ENCODE data around the gene ILKAP.

GRCh38 chr2:238228700-238229099 lies 25.2 kb upstream of the ILKAP start:
- TF ChIP-seq CTCF (IDR thresholded peaks at IDR 0.05 in 2 of 3, conservative IDR thresholded peaks at IDR 0.05 in 1 of 3; ENCODE audit: borderline replicate concordance in 1 of 3, insufficient read depth in 1 of 3, low read depth in 2 of 3, low read length in 2 of 3) (no peak), REST (IDR thresholded peaks at IDR 0.05; ENCODE audit: low read depth) (no peak), EZH2 (IDR thresholded peaks at IDR 0.05) (no peak), CEBPB (IDR thresholded peaks at IDR 0.05; ENCODE audit: low read depth) (no peak), FOSL1 (IDR thresholded peaks at IDR 0.05; ENCODE audit: low read depth) (no peak), POLR2A (IDR thresholded peaks at IDR 0.05; ENCODE audit: borderline replicate concordance, extremely low read depth, insufficient read depth, insufficient read length) (no peak), RAD21 (IDR thresholded peaks at IDR 0.05; ENCODE audit: low read depth) (no peak), POLR2AphosphoS5 (IDR thresholded peaks at IDR 0.05; ENCODE audit: low read depth, low read length) (no peak), TCF7L2 (IDR thresholded peaks at IDR 0.05; ENCODE audit: borderline replicate concordance, extremely low read depth, insufficient read depth, insufficient read length) (no peak), JUND (IDR thresholded peaks at IDR 0.05) (no peak), SP1 (IDR thresholded peaks at IDR 0.05; ENCODE audit: low read depth) (no peak), CBX3 (IDR thresholded peaks at IDR 0.05; ENCODE audit: low read depth) (no peak), SRF (IDR thresholded peaks at IDR 0.05; ENCODE audit: low read depth) (no peak)
- TF ChIP-seq, protein P1, sequence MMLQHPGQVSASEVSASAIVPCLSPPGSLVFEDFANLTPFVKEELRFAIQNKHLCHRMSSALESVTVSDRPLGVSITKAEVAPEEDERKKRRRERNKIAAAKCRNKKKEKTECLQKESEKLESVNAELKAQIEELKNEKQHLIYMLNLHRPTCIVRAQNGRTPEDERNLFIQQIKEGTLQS (IDR thresholded peaks at IDR 0.05): no peak
